Neural progenitor cell (in vitro differentiated cells): ENCODE measurements around the gene MEP1B. TPM values are rescaled to one million over a fixed set of nuclear protein-coding genes. Genes with fewer than 3 reads are reported as not detected.

Source experiments
- DNase-seq: peaks from one replicate; pipeline ENCODE4 v3.0.0-alpha.2; 2016; ENCODE audit warnings: low spot score
- H2AFZ ChIP-seq: fragments of 200-600 bp; sonication (generic); replicated peaks from 2 replicates; pipeline ENCODE4 v1.6.1; 2016; ENCODE audit warnings: antibody characterized with exemption
- H3F3A ChIP-seq: fragments of 200-600 bp; sonication (generic); 2 replicates; pipeline ENCODE4 v1.6.1; 2016; ENCODE audit warnings: antibody characterized with exemption, low read depth
- H3K27ac ChIP-seq: fragments of 200-600 bp; sonication (generic); 2 replicates; pipeline ENCODE4 v1.5.1; 2016; ENCODE audit warnings: mild to moderate bottlenecking
- H3K27me3 ChIP-seq: fragments of 200-600 bp; sonication (generic); 2 replicates; pipeline ENCODE4 v1.6.1; 2016; ENCODE audit warnings: mild to moderate bottlenecking, moderate library complexity
- H3K36me3 ChIP-seq: fragments of 200-600 bp; sonication (generic); 2 replicates; pipeline ENCODE4 v1.5.1; 2016
- H3K4me1 ChIP-seq: fragments of 200-600 bp; sonication (generic); 2 replicates; pipeline ENCODE4 v1.6.1; 2016; ENCODE audit warnings: mixed run types
- H3K4me2 ChIP-seq: fragments of 200-600 bp; sonication (generic); 2 replicates; pipeline ENCODE4 v1.6.1; 2016
- H3K4me3 ChIP-seq: fragments of 200-600 bp; sonication (generic); 2 replicates; pipeline ENCODE4 v1.5.1; 2016
- H3K79me2 ChIP-seq: fragments of 200-600 bp; sonication (generic); 2 replicates; pipeline ENCODE4 v1.6.1; 2016; ENCODE audit warnings: low read depth
- H3K9ac ChIP-seq: fragments of 200-600 bp; sonication (generic); 2 replicates; pipeline ENCODE4 v1.6.1; 2016
- H3K9me3 ChIP-seq: fragments of 200-600 bp; sonication (generic); 2 replicates; pipeline ENCODE4 v1.5.1; 2016; ENCODE audit warnings: low read depth
- H4K20me1 ChIP-seq: fragments of 200-600 bp; sonication (generic); 2 replicates; pipeline ENCODE4 v1.6.1; 2016; ENCODE audit warnings: low read depth
- H3K27ac Mint-ChIP-seq: 3 replicates; pipeline ENCODE4 v1.8.0; 2021; ENCODE audit warnings: mixed read lengths
- H3K27me3 Mint-ChIP-seq: 2 replicates; pipeline ENCODE4 v1.8.0; 2022; ENCODE audit warnings: low read depth, mild to moderate bottlenecking, inconsistent platforms, moderate library complexity, mixed read lengths; ENCODE audit not compliant: insufficient read depth
- H3K36me3 Mint-ChIP-seq: 3 replicates; pipeline ENCODE4 v1.8.0; 2021; ENCODE audit warnings: mixed read lengths
- H3K4me1 Mint-ChIP-seq: 3 replicates; pipeline ENCODE4 v1.8.0; 2021; ENCODE audit warnings: mixed read lengths
- H3K4me3 Mint-ChIP-seq: 3 replicates; pipeline ENCODE4 v1.8.0; 2021; ENCODE audit warnings: mild to moderate bottlenecking, moderate library complexity, mixed read lengths
- H3K9me3 Mint-ChIP-seq: 3 replicates; pipeline ENCODE4 v1.8.0; 2020; ENCODE audit warnings: mixed read lengths
- CTCF ChIP-seq: fragments of 200-600 bp; sonication (generic); IDR thresholded peaks from 2 replicates; pipeline ENCODE4 v1.5.1; 2017; ENCODE audit warnings: antibody characterized with exemption, mild to moderate bottlenecking
- EZH2 ChIP-seq: fragments of 200-600 bp; sonication (generic); IDR thresholded peaks from 2 replicates; pipeline ENCODE4 v1.6.1; 2017; ENCODE audit warnings: antibody characterized with exemption, mild to moderate bottlenecking, moderate library complexity
- EZH2phosphoT487 ChIP-seq: fragments of 200-600 bp; sonication (generic); IDR thresholded peaks from 2 replicates; pipeline ENCODE4 v1.6.1; 2017; ENCODE audit warnings: antibody characterized with exemption
- total RNA-seq: library from RNA; depleted of rRNA; stranded (reverse); fragments of >200 nt; gene quantifications from 2 replicates; pipeline ENCODE4 v1.2.3, GENCODE V29; 2015; ENCODE audit warnings: low replicate concordance

The MEP1B gene
- not detected in 2 replicates for total RNA-seq

- H3K9me3 ChIP-seq = no peaks in the 10 kb centered on the region
- H3K4me1 ChIP-seq = no peaks in the 10 kb centered on the region
- no peaks in the 10 kb centered on the region for H3K4me1 Mint-ChIP-seq
- H3K27ac ChIP-seq = no peak within 1 kb of the TSS
- H3K36me3 Mint-ChIP-seq = peaks cover 1% of the 10 kb centered on the region
- H3K27me3 Mint-ChIP-seq = no peaks in the 10 kb centered on the region
- no peak for DNase-seq
- no peak for TF ChIP-seq CTCF
- TF ChIP-seq EZH2 = no peak
- TF ChIP-seq EZH2phosphoT487 = no peak
- H3K4me2 ChIP-seq = no peak within 1 kb of the TSS
- H3K27me3 ChIP-seq = no peaks in the 10 kb centered on the region
- no peak within 1 kb of the TSS for H3K9ac ChIP-seq
- H3K4me3 ChIP-seq = no peak within 1 kb of the TSS
- H4K20me1 ChIP-seq = no peaks in the 10 kb centered on the region
- no peaks in the 10 kb centered on the region for H3K79me2 ChIP-seq
- no peak within 1 kb of the TSS for H3K4me3 Mint-ChIP-seq
- no peak within 1 kb of the TSS for H3K27ac Mint-ChIP-seq
- no peak within 1 kb of the TSS for H2AFZ ChIP-seq
- H3F3A ChIP-seq = no peaks in the 10 kb centered on the region
- H3K9me3 Mint-ChIP-seq = peaks cover 4% of the 10 kb centered on the region
- H3K36me3 ChIP-seq = no peaks in the 10 kb centered on the region
Measured at GRCh38 chr18:32189790-32190189, at the start of gene MEP1B. Gene MEP1B (plus strand): TSS chr18:32190039. CDS start chr18:32190071, 32 bp downstream.

GRCh38 chr18:32148185-32148870 lies 41.5 kb upstream of the MEP1B start:
- Histone ChIP-seq H3K36me3 (no peaks in the 10 kb centered on the region), H3K4me1 (no peaks in the 10 kb centered on the region), H3K27me3 (no peaks in the 10 kb centered on the region), H3K4me2 (no peak overlapping the region), H3K27ac (no peak overlapping the region), H3K9ac (no peak overlapping the region), H4K20me1 (no peaks in the 10 kb centered on the region), H3K4me3 (no peak overlapping the region), H3F3A (no peaks in the 10 kb centered on the region), H3K79me2 (no peaks in the 10 kb centered on the region), H2AFZ (no peak overlapping the region), H3K9me3 (no peaks in the 10 kb centered on the region)
- Mint-ChIP-seq H3K4me3 (no peak overlapping the region), H3K27ac (no peak overlapping the region), H3K9me3 (peaks cover 6% of the 10 kb centered on the region), H3K4me1 (no peaks in the 10 kb centered on the region), H3K36me3 (no peaks in the 10 kb centered on the region), H3K27me3 (peaks cover 2% of the 10 kb centered on the region)
- DNase-seq = no peak
- TF ChIP-seq EZH2phosphoT487 (no peak), EZH2 (no peak), CTCF (no peak)

GRCh38 chr18:32152705-32153448 lies 37.0 kb upstream of the MEP1B start:
- H3K4me3 Mint-ChIP-seq = no peak overlapping the region
- H3K4me2 ChIP-seq = no peak overlapping the region
- H3K9me3 Mint-ChIP-seq = peaks cover 6% of the 10 kb centered on the region
- H4K20me1 ChIP-seq = no peaks in the 10 kb centered on the region
- no peaks in the 10 kb centered on the region for H3K36me3 ChIP-seq
- no peak for DNase-seq
- no peaks in the 10 kb centered on the region for H3K27me3 Mint-ChIP-seq
- no peaks in the 10 kb centered on the region for H3K79me2 ChIP-seq
- peaks cover 3% of the 10 kb centered on the region for H3K4me1 Mint-ChIP-seq
- H3K9ac ChIP-seq = no peak overlapping the region
- TF ChIP-seq EZH2 (no peak), EZH2phosphoT487 (no peak), CTCF (no peak)
- H2AFZ ChIP-seq = no peak overlapping the region
- no peaks in the 10 kb centered on the region for H3K9me3 ChIP-seq
- H3K4me3 ChIP-seq = no peak overlapping the region
- no peak overlapping the region for H3K27ac ChIP-seq
- H3F3A ChIP-seq = no peaks in the 10 kb centered on the region
- no peaks in the 10 kb centered on the region for H3K27me3 ChIP-seq
- no peaks in the 10 kb centered on the region for H3K36me3 Mint-ChIP-seq
- no peaks in the 10 kb centered on the region for H3K4me1 ChIP-seq
- H3K27ac Mint-ChIP-seq = no peak overlapping the region
